Measurements from ENCODE around the gene TECPR1. TPM values are rescaled to one million over a fixed set of nuclear protein-coding genes. Genes with fewer than 3 reads are reported as not detected.

The TECPR1 gene
- total RNA-seq, 1 experiment from 2014 or later = 4.8 TPM

GRCh38 chr7:98193474-98194180 lies 58.4 kb downstream of the TECPR1 start:
- DNase-seq = no peak
- Histone ChIP-seq H3K4me3 (no peak overlapping the region), H3K9me3 (no peaks in the 10 kb centered on the region), H3K27me3 (no peaks in the 10 kb centered on the region), H3K36me3 (no peaks in the 10 kb centered on the region)

- Histone ChIP-seq H3K36me3 (no peaks in the 10 kb centered on the region), H3K27me3 (no peaks in the 10 kb centered on the region), H3K9me3 (no peaks in the 10 kb centered on the region), H3K4me3 (no peak overlapping the region)
- DNase-seq = no peak
Measured at GRCh38 chr7:98192781-98193457, 59.1 kb downstream of the TECPR1 start.

DNA sequence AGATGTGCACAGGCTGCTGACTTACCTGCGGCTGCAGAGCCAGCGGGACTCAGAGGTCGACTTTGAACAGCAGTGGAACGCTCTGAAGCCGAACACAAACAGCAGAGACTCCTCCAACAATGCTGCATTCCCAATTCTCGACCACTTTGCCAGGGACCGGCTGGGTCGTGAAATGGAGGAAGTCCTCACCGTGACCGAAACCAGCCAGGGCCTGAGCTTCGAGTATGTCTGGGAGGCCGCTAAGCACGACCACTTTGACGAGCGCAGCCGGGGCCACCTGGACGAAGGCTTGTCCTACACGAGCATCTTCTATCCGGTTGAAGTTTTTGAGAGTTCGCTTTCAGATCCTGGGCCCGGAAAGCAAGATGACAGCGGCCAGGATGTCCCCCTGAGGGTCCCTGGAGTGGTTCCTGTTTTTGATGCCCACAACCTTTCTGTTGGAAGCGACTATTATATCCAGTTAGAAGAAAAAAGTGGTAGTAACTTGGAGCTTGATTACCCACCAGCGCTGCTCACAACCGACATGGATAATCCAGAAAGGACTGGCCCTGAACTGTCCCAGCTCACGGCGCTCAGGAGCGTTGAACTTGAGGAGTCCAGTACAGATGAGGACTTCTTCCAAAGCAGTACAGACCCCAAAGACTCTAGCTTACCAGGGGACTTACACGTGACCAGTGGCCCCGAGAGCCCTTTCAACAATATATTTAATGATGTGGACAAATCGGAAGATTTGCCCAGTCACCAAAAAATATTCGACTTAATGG lies 60.2 kb downstream of the TECPR1 start:
- no peaks in the 10 kb centered on the region for H3K9me3 ChIP-seq
- H3K4me3 ChIP-seq = no peak overlapping the region
- DNase-seq = no peak
- no peaks in the 10 kb centered on the region for H3K27me3 ChIP-seq
- H3K36me3 ChIP-seq = no peaks in the 10 kb centered on the region

- no peaks in the 10 kb centered on the region for H3K9me3 ChIP-seq
- DNase-seq = no peak
- no peak overlapping the region for H3K4me3 ChIP-seq
- H3K36me3 ChIP-seq = no peaks in the 10 kb centered on the region
- H3K27me3 ChIP-seq = no peaks in the 10 kb centered on the region
Measured at GRCh38 chr7:98189559-98189958, 62.5 kb downstream of the TECPR1 start.

GRCh38 chr7:98187138-98187502 lies 64.9 kb downstream of the TECPR1 start:
- no peak overlapping the region for H3K4me3 ChIP-seq
- no peak for DNase-seq
- no peaks in the 10 kb centered on the region for H3K9me3 ChIP-seq
- H3K27me3 ChIP-seq = no peaks in the 10 kb centered on the region
- no peaks in the 10 kb centered on the region for H3K36me3 ChIP-seq

- H3K36me3 ChIP-seq = no peaks in the 10 kb centered on the region
- peak overlapping the region; percentile 1; the same call in 1 of the 2 replicates for H3K4me3 ChIP-seq
- H3K27me3 ChIP-seq = no peaks in the 10 kb centered on the region
- DNase-seq = peak; percentile 52
- H3K9me3 ChIP-seq = no peaks in the 10 kb centered on the region
Measured at GRCh38 chr7:98186452-98187137, 65.4 kb downstream of the TECPR1 start.

DNA sequence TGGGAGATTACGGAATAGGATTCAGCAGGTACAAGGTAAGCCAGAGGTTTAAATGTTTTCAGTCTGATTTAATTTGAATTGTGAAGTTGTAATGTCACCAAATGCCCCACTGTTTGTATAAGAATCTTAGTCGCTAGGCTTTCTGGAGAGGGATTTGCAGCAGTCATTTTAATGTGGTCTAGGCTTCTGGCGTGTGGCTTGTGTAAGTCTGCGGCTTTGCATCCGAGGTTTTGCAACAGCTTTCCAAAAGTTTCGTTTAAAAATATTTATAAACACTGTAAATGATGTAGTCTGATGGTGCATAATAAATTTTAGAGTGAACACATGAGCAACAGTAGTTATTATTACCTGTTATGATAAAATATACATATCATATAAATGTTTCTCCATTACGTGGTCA lies 66.9 kb downstream of the TECPR1 start:
- Histone ChIP-seq H3K27me3 (no peaks in the 10 kb centered on the region), H3K4me3 (no peak overlapping the region), H3K9me3 (no peaks in the 10 kb centered on the region), H3K36me3 (no peaks in the 10 kb centered on the region)
- no peak for DNase-seq

DNA sequence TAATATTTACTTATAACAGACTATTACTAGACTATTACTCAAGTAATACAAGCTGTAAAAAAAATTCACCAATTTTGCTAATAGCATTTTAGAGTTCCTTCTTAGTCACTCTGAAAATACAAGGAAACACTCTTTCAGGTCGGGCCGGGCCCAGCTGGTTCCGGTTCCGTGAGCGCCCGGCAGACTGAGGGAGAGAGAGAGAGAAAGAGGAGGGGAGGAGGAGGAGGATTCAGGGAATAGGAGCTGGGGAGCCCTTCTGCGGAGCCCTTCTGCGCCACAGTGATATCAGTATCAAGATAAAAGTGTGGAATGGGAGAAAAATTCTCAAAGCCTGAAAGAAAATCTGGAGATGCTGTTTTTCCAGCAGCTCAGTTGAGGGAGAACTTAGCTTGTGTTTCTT lies 71.3 kb downstream of the TECPR1 start:
- Histone ChIP-seq H3K36me3 (no peaks in the 10 kb centered on the region), H3K4me3 (no peak overlapping the region), H3K27me3 (no peaks in the 10 kb centered on the region), H3K9me3 (no peaks in the 10 kb centered on the region)
- DNase-seq = no peak

GRCh38 chr7:98178762-98179490 lies 73.1 kb downstream of the TECPR1 start:
- Histone ChIP-seq H3K9me3 (no peaks in the 10 kb centered on the region), H3K36me3 (no peaks in the 10 kb centered on the region), H3K4me3 (no peak overlapping the region), H3K27me3 (no peaks in the 10 kb centered on the region)
- DNase-seq = no peak

GRCh38 chr7:98178321-98178720 lies 73.7 kb downstream of the TECPR1 start:
- no peak for DNase-seq

GRCh38 chr7:98177553-98177952 lies 74.5 kb downstream of the TECPR1 start:
- Histone ChIP-seq H3K4me3 (no peak overlapping the region), H3K9me3 (no peaks in the 10 kb centered on the region), H3K36me3 (no peaks in the 10 kb centered on the region), H3K27me3 (no peaks in the 10 kb centered on the region)
- no peak for DNase-seq

More at GRCh38 chr7:98178321-98178720, 73.7 kb downstream of the TECPR1 start:
- H3K36me3 ChIP-seq = no peaks in the 10 kb centered on the region
- no peaks in the 10 kb centered on the region for H3K9me3 ChIP-seq
- H3K4me3 ChIP-seq = no peak overlapping the region
- no peaks in the 10 kb centered on the region for H3K27me3 ChIP-seq

- no peaks in the 10 kb centered on the region for H3K36me3 ChIP-seq
- H3K27me3 ChIP-seq = no peaks in the 10 kb centered on the region
- DNase-seq = no peak
- H3K9me3 ChIP-seq = no peaks in the 10 kb centered on the region
- no peak overlapping the region for H3K4me3 ChIP-seq
Measured at GRCh38 chr7:98175260-98175940, 76.6 kb downstream of the TECPR1 start.

DNA sequence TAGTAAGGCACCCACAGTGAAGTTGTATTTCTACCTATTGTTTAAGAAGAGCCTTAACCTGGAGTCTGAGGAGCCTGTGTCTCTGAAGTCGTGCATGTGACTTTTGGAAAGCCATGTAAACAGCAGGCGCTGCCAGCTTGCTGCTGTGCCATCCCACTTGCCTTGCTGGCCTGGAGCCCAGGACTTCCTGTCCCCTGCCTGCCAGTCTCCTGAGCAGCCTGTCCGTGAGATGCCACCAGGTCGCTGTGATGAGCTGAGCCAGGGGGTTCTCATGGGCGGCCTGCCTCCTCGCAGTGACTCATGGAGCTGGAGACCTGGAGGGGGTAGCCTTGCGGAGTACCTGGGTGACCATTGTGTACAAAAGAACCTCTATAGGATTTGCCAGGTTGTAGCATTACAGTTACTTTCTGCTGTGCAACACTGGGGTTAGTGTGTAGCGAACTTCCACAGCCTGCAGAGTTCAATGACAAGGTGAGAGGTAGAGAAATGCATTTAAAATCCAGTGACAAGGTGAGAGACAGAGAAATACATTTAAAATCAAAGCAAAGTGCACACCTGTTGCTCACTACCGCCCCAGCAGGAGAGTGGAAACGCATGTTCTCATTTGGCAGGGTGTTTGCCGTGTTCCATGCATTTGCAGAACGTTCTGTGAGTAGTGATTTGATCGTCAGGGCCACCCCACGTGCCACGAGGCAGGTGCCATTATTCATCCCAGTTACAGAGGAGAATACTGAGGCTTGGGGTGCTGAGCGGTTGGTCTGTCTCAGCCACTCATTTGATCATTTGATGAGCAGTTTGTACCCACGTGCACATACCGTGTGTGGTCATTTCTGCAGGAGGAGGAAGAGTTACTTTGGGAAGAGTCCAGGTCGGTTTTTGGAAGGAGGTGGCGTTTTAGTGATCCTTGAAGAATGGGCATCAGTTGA lies 77.4 kb downstream of the TECPR1 start:
- no peak overlapping the region for H3K4me3 ChIP-seq
- DNase-seq = no peak
- H3K27me3 ChIP-seq = no peaks in the 10 kb centered on the region
- H3K9me3 ChIP-seq = no peaks in the 10 kb centered on the region
- no peaks in the 10 kb centered on the region for H3K36me3 ChIP-seq

DNA sequence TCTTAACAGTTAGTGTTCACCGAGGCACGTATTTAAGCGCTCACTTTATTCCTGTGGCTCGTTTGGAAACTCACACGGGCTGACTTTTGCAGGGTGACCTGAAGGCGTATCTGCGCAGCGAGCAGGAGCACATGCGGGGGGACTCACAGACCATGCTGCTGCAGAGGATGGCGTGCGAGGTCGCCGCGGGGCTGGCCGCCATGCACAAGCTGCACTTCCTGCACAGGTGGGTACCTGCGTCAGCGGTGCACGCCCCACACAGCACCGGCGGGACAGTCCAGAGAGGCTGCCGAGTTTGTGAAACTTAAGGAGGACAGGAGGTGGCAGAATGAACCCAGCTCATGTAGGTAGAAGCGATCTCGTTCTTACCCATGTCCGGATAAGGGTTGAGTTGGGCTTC lies 80.6 kb downstream of the TECPR1 start:
- no peaks in the 10 kb centered on the region for H3K9me3 ChIP-seq

GRCh38 chr7:98170966-98171365 lies 81.1 kb downstream of the TECPR1 start:
- no peak overlapping the region for H3K4me3 ChIP-seq
- H3K27me3 ChIP-seq = no peaks in the 10 kb centered on the region
- H3K9me3 ChIP-seq = no peaks in the 10 kb centered on the region
- H3K36me3 ChIP-seq = no peaks in the 10 kb centered on the region
- no peak for DNase-seq

More for the DNA sequence above, 80.6 kb downstream of the TECPR1 start:
- Histone ChIP-seq H3K27me3 (no peaks in the 10 kb centered on the region), H3K4me3 (no peak overlapping the region), H3K36me3 (no peaks in the 10 kb centered on the region)
- DNase-seq = no peak
